ENCODE data around the gene ATP5F1C.
"Not testable (repeated sequence)": the region's sequence is repeated elsewhere in the genome, so short reads cannot be mapped to it uniquely, and the experiment has no call there.

Gene ATP5F1C

GRCh38 chr10:7786430-7786829, 1.5 kb upstream of the ATP5F1C start:
- DNase-seq (no peak), ATAC-seq (no peak)
- no peak overlapping the region for H3K4me3 Mint-ChIP-seq
- no peak overlapping the region for H3K27ac Mint-ChIP-seq
- H3K9me3 Mint-ChIP-seq, result no peaks in the 10 kb centered on the region
- H3K27me3 Mint-ChIP-seq, result no peaks in the 10 kb centered on the region
- peaks cover 25% of the 10 kb centered on the region for H3K4me1 Mint-ChIP-seq

GRCh38 chr10:7787150-7787856, 674 bp upstream of the ATP5F1C start:
- peaks cover 30% of the 10 kb centered on the region for H3K4me1 Mint-ChIP-seq
- no peak for DNase-seq
- no peaks in the 10 kb centered on the region for H3K9me3 Mint-ChIP-seq
- H3K4me3 Mint-ChIP-seq, result no peak overlapping the region
- no peak overlapping the region for H3K27ac Mint-ChIP-seq
- no peaks in the 10 kb centered on the region for H3K27me3 Mint-ChIP-seq
- peak; percentile 16 for ATAC-seq

- peak; percentile 13 for ATAC-seq
- no peaks in the 10 kb centered on the region for H3K9me3 Mint-ChIP-seq
- peaks cover 44% of the 10 kb centered on the region for H3K4me1 Mint-ChIP-seq
- H3K27me3 Mint-ChIP-seq, result no peaks in the 10 kb centered on the region
- H3K4me3 Mint-ChIP-seq, result no peak overlapping the region
- H3K27ac Mint-ChIP-seq, result no peak overlapping the region
- DNase-seq, result no peak
Measured at GRCh38 chr10:7788639-7789286, 786 bp downstream of the ATP5F1C start.

- no peak overlapping the region for H3K4me3 Mint-ChIP-seq
- no peak for DNase-seq
- peaks cover 50% of the 10 kb centered on the region for H3K4me1 Mint-ChIP-seq
- no peaks in the 10 kb centered on the region for H3K9me3 Mint-ChIP-seq
- ATAC-seq, result no peak
- no peaks in the 10 kb centered on the region for H3K27me3 Mint-ChIP-seq
- H3K27ac Mint-ChIP-seq, result peak overlapping the region; percentile 26 to 46
Measured at GRCh38 chr10:7789390-7789789, 1.4 kb downstream of the ATP5F1C start.

GRCh38 chr10:7792541-7792940, 4.6 kb downstream of the ATP5F1C start:
- Mint-ChIP-seq H3K4me3 (no peak overlapping the region), H3K9me3 (no peaks in the 10 kb centered on the region), H3K27ac (peak overlapping the region in 1 of 2 donors; percentile 35), H3K4me1 (peaks cover 66% of the 10 kb centered on the region), H3K27me3 (no peaks in the 10 kb centered on the region)
- DNase-seq, result no peak
- no peak for ATAC-seq

- peaks cover 67% of the 10 kb centered on the region for H3K4me1 Mint-ChIP-seq
- H3K4me3 Mint-ChIP-seq, result no peak overlapping the region
- H3K27ac Mint-ChIP-seq, result no peak overlapping the region
- ATAC-seq, result no peak
- no peak for DNase-seq
- no peaks in the 10 kb centered on the region for H3K9me3 Mint-ChIP-seq
- H3K27me3 Mint-ChIP-seq, result no peaks in the 10 kb centered on the region
Measured at GRCh38 chr10:7794251-7795026, 6.5 kb downstream of the ATP5F1C start.

- peak overlapping the region in 1 of 2 donors; percentile 30 for H3K27ac Mint-ChIP-seq
- DNase-seq, result no peak
- H3K4me1 Mint-ChIP-seq, result peaks cover 55% of the 10 kb centered on the region
- no peaks in the 10 kb centered on the region for H3K9me3 Mint-ChIP-seq
- H3K4me3 Mint-ChIP-seq, result no peak overlapping the region
- H3K27me3 Mint-ChIP-seq, result no peaks in the 10 kb centered on the region
- ATAC-seq, result no peak
Measured at GRCh38 chr10:7795605-7796004, 7.6 kb downstream of the ATP5F1C start.

- no peak overlapping the region for H3K4me3 Mint-ChIP-seq
- H3K27ac Mint-ChIP-seq, result peak overlapping the region; percentile 69 to 78
- no peak for DNase-seq
Measured at GRCh38 chr10:7797582-7797981, 9.6 kb downstream of the ATP5F1C start.

GRCh38 chr10:7802606-7803005, 14.6 kb downstream of the ATP5F1C start:
- peaks cover 1% of the 10 kb centered on the region for H3K4me1 Mint-ChIP-seq

More at GRCh38 chr10:7797582-7797981, 9.6 kb downstream of the ATP5F1C start:
- Mint-ChIP-seq H3K27me3 (no peaks in the 10 kb centered on the region), H3K9me3 (no peaks in the 10 kb centered on the region), H3K4me1 (peaks cover 42% of the 10 kb centered on the region)
- no peak for ATAC-seq

GRCh38 chr10:7804216-7804615, 16.2 kb downstream of the ATP5F1C start:
- H3K9me3 Mint-ChIP-seq, result no peaks in the 10 kb centered on the region
- ATAC-seq, result no peak

More at GRCh38 chr10:7802606-7803005, 14.6 kb downstream of the ATP5F1C start:
- no peaks in the 10 kb centered on the region for H3K27me3 Mint-ChIP-seq
- ATAC-seq (no peak), DNase-seq (no peak)
- no peaks in the 10 kb centered on the region for H3K9me3 Mint-ChIP-seq
- no peak overlapping the region for H3K27ac Mint-ChIP-seq
- no peak overlapping the region for H3K4me3 Mint-ChIP-seq

GRCh38 chr10:7804741-7805140, 16.8 kb downstream of the ATP5F1C start:
- no peak overlapping the region for H3K27ac Mint-ChIP-seq
- H3K9me3 Mint-ChIP-seq, result no peaks in the 10 kb centered on the region
- H3K4me1 Mint-ChIP-seq, result no peaks in the 10 kb centered on the region
- no peaks in the 10 kb centered on the region for H3K27me3 Mint-ChIP-seq
- DNase-seq, result no peak
- no peak overlapping the region for H3K4me3 Mint-ChIP-seq
- no peak for ATAC-seq

More at GRCh38 chr10:7804216-7804615, 16.2 kb downstream of the ATP5F1C start:
- no peak for DNase-seq
- Mint-ChIP-seq H3K4me3 (no peak overlapping the region), H3K27me3 (no peaks in the 10 kb centered on the region), H3K27ac (peak overlapping the region in 1 of 2 donors; percentile 49), H3K4me1 (no peaks in the 10 kb centered on the region)

- Mint-ChIP-seq H3K4me1 (no peaks in the 10 kb centered on the region), H3K27ac (no peak overlapping the region), H3K27me3 (no peaks in the 10 kb centered on the region), H3K9me3 (no peaks in the 10 kb centered on the region), H3K4me3 (no peak overlapping the region)
- DNase-seq (no peak), ATAC-seq (no peak)
Measured at GRCh38 chr10:7808686-7809267, 20.8 kb downstream of the ATP5F1C start.

GRCh38 chr10:7810443-7810842, 22.5 kb downstream of the ATP5F1C start:
- Mint-ChIP-seq H3K27me3 (no peaks in the 10 kb centered on the region), H3K27ac (no peak overlapping the region), H3K9me3 (no peaks in the 10 kb centered on the region), H3K4me1 (no peaks in the 10 kb centered on the region), H3K4me3 (no peak overlapping the region)
- no peak for ATAC-seq
- DNase-seq, result no peak

GRCh38 chr10:7811000-7811399, 23.0 kb downstream of the ATP5F1C start:
- DNase-seq, result no peak
- H3K27me3 Mint-ChIP-seq, result no peaks in the 10 kb centered on the region

GRCh38 chr10:7811743-7812142, 23.8 kb downstream of the ATP5F1C start:
- not testable (repeated sequence) for H3K4me1 Mint-ChIP-seq, H3K27me3 Mint-ChIP-seq, H3K4me3 Mint-ChIP-seq

More at GRCh38 chr10:7811000-7811399, 23.0 kb downstream of the ATP5F1C start:
- Mint-ChIP-seq H3K4me1 (no peaks in the 10 kb centered on the region), H3K27ac (no peak overlapping the region), H3K4me3 (no peak overlapping the region), H3K9me3 (no peaks in the 10 kb centered on the region)
- no peak for ATAC-seq

More at GRCh38 chr10:7811743-7812142, 23.8 kb downstream of the ATP5F1C start:
- DNase-seq, H3K9me3 Mint-ChIP-seq, ATAC-seq: not testable (repeated sequence)
- peak overlapping the region in 1 of 2 donors; percentile 96 for H3K27ac Mint-ChIP-seq

Data from stimulated activated naive CD8-positive, alpha-beta T cell treated with anti-CD3 and anti-CD28 coated beads, Interleukin-15, amount 100 ng/mL, for 72 hours (primary cell).